LNCaP clone FGC (cell line): ENCODE measurements around the gene RAB33B.

Experiments used
- DNase-seq: peaks from one replicate; pipeline ENCODE4 v3.0.0-alpha.2; 2011; ENCODE audit warnings: low read depth
- H3K4me3 ChIP-seq: 2 replicates; pipeline ENCODE4 v1.5.1; 2011; ENCODE audit warnings: mild to moderate bottlenecking, low read depth, low read length, control low read depth
- TF ChIP-seq, protein P1 (sequence below): IDR thresholded peaks from 2 replicates; pipeline ENCODE4 v1.5.1; 2012; ENCODE audit warnings: mild to moderate bottlenecking; ENCODE audit not compliant: control insufficient read depth, insufficient read depth; ENCODE audit errors: extremely low read depth

Gene RAB33B

DNA sequence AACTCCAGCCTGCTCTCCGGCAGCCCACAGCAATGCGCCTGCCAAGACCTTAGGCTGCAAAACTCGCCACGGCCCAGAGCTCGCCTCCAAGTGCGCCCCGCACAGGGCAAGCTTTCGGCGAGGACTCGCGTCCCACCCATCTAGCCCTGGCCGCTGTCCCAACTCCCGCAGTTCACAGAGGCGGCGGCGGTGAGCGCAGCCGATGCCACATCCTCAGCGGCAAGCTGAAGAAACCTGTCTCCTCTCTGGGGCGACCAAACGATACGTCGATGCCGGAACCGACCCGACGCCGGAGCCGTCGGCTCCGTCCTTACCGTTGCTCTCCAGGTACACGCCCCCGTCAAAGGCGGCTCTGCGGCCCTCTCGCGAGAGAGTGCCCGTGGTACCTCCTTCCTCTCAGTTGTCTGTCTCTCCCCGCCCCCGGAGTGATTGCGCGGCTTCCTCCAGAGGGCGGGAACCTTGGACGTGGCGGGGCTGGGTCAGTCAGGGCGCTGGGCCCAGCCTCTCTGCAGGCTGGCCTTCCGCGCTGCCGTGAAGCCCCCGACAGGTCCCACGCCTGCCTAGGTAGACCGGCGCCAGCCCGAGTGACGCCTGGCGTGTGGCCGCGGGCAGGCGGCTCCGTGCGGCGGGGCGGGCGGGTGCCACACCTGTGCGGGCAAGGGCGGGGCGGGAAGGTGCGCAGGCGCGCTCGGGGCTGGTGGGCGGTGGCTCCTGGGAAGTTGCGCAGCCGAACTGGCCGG lies 380 bp upstream of the RAB33B start:
- peak overlapping the region; percentile 93 for H3K4me3 ChIP-seq
- DNase-seq: peak; percentile 93
- TF ChIP-seq, protein P1, sequence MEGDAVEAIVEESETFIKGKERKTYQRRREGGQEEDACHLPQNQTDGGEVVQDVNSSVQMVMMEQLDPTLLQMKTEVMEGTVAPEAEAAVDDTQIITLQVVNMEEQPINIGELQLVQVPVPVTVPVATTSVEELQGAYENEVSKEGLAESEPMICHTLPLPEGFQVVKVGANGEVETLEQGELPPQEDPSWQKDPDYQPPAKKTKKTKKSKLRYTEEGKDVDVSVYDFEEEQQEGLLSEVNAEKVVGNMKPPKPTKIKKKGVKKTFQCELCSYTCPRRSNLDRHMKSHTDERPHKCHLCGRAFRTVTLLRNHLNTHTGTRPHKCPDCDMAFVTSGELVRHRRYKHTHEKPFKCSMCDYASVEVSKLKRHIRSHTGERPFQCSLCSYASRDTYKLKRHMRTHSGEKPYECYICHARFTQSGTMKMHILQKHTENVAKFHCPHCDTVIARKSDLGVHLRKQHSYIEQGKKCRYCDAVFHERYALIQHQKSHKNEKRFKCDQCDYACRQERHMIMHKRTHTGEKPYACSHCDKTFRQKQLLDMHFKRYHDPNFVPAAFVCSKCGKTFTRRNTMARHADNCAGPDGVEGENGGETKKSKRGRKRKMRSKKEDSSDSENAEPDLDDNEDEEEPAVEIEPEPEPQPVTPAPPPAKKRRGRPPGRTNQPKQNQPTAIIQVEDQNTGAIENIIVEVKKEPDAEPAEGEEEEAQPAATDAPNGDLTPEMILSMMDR: 0 out of 2 replicates have a peak, but pooled peaks have one; percentile 13

DNA sequence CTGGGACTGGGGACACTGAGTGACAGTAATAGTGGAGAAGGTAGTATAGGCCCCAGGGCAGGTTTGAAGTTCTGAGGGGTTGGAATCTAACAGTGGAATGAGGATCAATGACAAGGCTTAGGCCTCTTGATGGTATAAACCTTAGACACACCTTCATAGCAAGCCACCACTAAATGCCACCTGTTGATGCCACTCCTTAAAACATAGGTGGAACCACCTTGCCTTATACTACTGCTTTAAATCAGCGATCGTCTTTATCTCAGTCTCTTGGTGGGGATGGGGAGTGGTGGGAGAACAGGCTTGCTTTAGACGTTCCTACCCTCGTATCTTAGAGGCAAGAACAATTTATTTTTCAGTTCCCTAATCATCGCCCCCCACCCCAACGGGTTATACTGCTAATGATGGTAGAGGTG lies 1.2 kb downstream of the RAB33B start:
- peak overlapping the region; percentile 93 for H3K4me3 ChIP-seq
- DNase-seq: no peak
- TF ChIP-seq, protein P1: no peak

DNA sequence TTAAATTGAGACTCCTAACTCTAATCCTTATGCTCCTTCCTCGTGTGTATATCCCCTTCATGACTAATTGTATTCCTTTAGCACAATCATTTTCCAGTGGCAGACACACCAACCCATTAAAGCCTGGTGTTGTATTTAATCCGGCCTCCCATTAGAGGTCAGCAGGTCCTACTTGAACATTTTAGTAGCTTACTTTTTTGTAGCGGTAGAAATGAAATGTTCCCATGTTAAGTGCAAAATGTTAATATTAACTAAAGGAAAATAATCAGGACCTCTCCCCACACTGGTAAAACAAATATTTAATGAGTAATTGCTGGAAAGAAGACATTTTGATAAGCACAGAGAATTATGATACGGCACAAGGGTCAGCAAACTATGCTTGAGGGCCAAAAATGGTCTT lies 3.4 kb downstream of the RAB33B start:
- DNase-seq: no peak
- no peak overlapping the region for H3K4me3 ChIP-seq
- TF ChIP-seq, protein P1: no peak

DNA sequence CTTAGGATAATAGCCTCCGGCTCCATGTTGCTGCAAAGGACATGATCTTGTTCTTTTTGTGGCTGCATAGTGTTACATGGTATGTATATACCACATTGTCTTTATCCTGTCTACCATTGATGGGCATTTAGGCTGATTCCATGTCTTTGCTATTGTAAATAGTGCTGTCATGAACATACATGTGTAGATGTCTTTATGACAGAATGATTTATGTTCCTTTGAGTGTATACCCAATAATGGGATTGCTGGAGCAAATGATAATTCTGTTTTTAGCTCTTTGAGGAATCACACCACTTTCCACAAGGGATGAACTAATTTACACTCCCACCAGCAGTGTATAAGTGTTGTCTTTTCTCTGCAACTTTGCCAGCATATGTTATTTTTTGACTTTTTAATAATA lies 4.6 kb downstream of the RAB33B start:
- DNase-seq: no peak
- no peak overlapping the region for H3K4me3 ChIP-seq
- TF ChIP-seq, protein P1: no peak

DNA sequence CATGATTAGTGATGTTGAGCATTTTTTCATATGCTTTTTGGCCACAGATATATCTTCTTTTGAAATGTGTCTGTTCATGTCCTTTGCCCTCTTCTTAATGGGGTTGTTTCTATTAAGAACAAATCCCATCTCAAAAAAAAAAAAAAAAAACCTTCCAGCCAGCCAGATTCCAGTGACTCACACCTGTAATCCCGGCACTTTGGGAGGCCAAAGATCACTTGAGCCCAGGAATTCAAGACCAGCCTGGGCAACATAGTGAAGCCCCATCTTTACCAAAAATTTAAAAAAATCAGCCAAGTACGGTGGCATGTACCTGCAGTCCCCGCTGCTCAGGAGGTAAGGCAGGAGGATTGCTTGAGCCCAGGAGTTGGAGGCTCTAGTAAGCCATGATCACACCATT lies 5.1 kb downstream of the RAB33B start:
- no peak overlapping the region for H3K4me3 ChIP-seq
- DNase-seq: no peak
- TF ChIP-seq, protein P1: no peak

DNA sequence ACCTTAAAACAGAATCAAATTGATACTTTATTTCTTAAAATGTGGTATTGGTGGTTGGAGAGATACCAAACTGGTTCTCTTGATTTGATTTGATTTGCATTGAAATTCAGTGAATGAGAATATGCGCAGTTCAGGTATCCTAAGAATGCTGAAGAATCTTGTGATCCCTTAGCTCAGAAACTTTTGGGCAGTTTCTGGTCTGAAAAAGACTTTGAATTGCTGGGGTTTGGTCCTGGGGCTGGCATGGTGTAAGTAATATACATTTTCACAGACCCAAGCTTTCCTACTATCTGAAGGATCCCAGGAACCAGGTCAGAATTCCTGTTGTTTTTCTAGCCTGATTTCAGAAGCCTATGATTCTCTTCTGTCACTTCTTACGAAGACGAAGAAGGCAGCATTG lies 6.6 kb downstream of the RAB33B start:
- DNase-seq: no peak
- H3K4me3 ChIP-seq: no peak overlapping the region

More for the DNA sequence above, 6.6 kb downstream of the RAB33B start:
- TF ChIP-seq, protein P1: no peak
